Stomach (tissue), 4 donors: ENCODE data around the gene MSANTD2.

ENCODE experiments used
- EP300 ChIP-seq: sonication (generic); formaldehyde crosslinking; IDR thresholded peaks from one replicate; pipeline ENCODE4 v1.6.1; 2017; ENCODE audit warnings: antibody characterized with exemption
- POLR2A ChIP-seq, 4 donors: fragments of 450-650 bp; IDR thresholded peaks; one replicate each; pipeline ENCODE4 v1.6.1; 2016; ENCODE audit warnings: antibody characterized with exemption in 4 of 4, control low read depth in 2 of 4, mild to moderate bottlenecking in 1 of 4, moderate library complexity in 1 of 4
- POLR2AphosphoS5 ChIP-seq, 3 donors: sonication (generic); formaldehyde crosslinking; IDR thresholded peaks; one replicate each; pipeline ENCODE4 v1.6.1; 2016; ENCODE audit warnings: antibody characterized with exemption in 3 of 3
- TF ChIP-seq, protein P1 (sequence below), 7 experiments: fragments of 450-650 bp in 4 of 7; fragments of 200-600 bp in 3 of 7; sonication (generic) in 3 of 7; IDR thresholded peaks; one replicate each; pipeline ENCODE4 v1.5.1; 2016 to 2019; ENCODE audit warnings: antibody characterized with exemption in 7 of 7, control low read depth in 2 of 7, mild to moderate bottlenecking in 1 of 7

DNA sequence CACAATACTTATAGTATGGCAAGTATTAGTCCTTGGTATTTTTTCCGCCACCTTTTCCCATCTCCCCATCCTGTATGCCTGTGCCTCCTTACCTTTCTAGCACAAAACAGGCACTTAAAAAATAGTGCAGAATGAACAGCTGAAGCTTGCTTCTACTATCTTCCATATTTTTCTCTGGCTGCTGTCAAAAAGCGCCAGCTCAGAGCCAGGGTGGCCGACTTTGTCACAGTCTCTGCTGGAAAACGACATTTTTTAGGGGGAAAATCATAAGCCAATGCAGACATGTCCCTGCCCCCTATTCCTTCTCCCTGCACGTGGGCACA lies 38.6 kb upstream of the MSANTD2 start:
- TF ChIP-seq, protein P1, sequence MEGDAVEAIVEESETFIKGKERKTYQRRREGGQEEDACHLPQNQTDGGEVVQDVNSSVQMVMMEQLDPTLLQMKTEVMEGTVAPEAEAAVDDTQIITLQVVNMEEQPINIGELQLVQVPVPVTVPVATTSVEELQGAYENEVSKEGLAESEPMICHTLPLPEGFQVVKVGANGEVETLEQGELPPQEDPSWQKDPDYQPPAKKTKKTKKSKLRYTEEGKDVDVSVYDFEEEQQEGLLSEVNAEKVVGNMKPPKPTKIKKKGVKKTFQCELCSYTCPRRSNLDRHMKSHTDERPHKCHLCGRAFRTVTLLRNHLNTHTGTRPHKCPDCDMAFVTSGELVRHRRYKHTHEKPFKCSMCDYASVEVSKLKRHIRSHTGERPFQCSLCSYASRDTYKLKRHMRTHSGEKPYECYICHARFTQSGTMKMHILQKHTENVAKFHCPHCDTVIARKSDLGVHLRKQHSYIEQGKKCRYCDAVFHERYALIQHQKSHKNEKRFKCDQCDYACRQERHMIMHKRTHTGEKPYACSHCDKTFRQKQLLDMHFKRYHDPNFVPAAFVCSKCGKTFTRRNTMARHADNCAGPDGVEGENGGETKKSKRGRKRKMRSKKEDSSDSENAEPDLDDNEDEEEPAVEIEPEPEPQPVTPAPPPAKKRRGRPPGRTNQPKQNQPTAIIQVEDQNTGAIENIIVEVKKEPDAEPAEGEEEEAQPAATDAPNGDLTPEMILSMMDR (IDR thresholded peaks at IDR 0.05) = no peak
- TF ChIP-seq POLR2AphosphoS5 (IDR thresholded peaks at IDR 0.05) = no peak
- TF ChIP-seq EP300 = no peak
- TF ChIP-seq POLR2A (IDR thresholded peaks at IDR 0.05) = no peak
